Fibroblast of skin of abdomen (primary cell): ENCODE data around the gene PIP5K1C.

Experiments
- DNase-seq: peaks from one replicate; pipeline ENCODE4 v3.0.0-alpha.2; 2013

The PIP5K1C gene

GRCh38 chr19:3721131-3721886 lies 21.0 kb upstream of the PIP5K1C start:
- DNase-seq, result peak; percentile 71

- no peak for DNase-seq
Measured at GRCh38 chr19:3720349-3720917, 20.2 kb upstream of the PIP5K1C start.

GRCh38 chr19:3719868-3720267 lies 19.6 kb upstream of the PIP5K1C start:
- no peak for DNase-seq

- DNase-seq, result no peak
Measured at GRCh38 chr19:3716147-3716668, 15.9 kb upstream of the PIP5K1C start.

- DNase-seq, result no peak
Measured at GRCh38 chr19:3712663-3713611, 12.7 kb upstream of the PIP5K1C start.

- peak; percentile 33 for DNase-seq
Measured at GRCh38 chr19:3710265-3710812, 10.1 kb upstream of the PIP5K1C start.

- no peak for DNase-seq
Measured at GRCh38 chr19:3708207-3708931, 8.1 kb upstream of the PIP5K1C start, which contains the start of gene TJP3. TJP3 (plus strand) TSS chr19:3708384; CDS start chr19:3728433, 20,049 bp downstream.

GRCh38 chr19:3707868-3708206 lies 7.6 kb upstream of the PIP5K1C start:
- no peak for DNase-seq

GRCh38 chr19:3701200-3701599 lies 932 bp upstream of the PIP5K1C start:
- no peak for DNase-seq

GRCh38 chr19:3699741-3700241 lies 477 bp downstream of the PIP5K1C start:
- no peak for DNase-seq

GRCh38 chr19:3698974-3699740 lies 1.1 kb downstream of the PIP5K1C start:
- DNase-seq, result peak; percentile 25

GRCh38 chr19:3698386-3698950 lies 1.8 kb downstream of the PIP5K1C start:
- no peak for DNase-seq

- DNase-seq, result no peak
Measured at GRCh38 chr19:3697671-3698385, 2.4 kb downstream of the PIP5K1C start.

- DNase-seq, result no peak
Measured at GRCh38 chr19:3697094-3697493, 3.2 kb downstream of the PIP5K1C start.

- no peak for DNase-seq
Measured at GRCh38 chr19:3696660-3696995, 3.6 kb downstream of the PIP5K1C start.

- no peak for DNase-seq
Measured at GRCh38 chr19:3695986-3696659, 4.1 kb downstream of the PIP5K1C start.

- no peak for DNase-seq
Measured at GRCh38 chr19:3695124-3695733, 5.0 kb downstream of the PIP5K1C start.

GRCh38 chr19:3694361-3695123 lies 5.7 kb downstream of the PIP5K1C start:
- DNase-seq, result no peak
